ENCODE data around the gene CYP3A7. TPM values are rescaled to one million over a fixed set of nuclear protein-coding genes. Genes with fewer than 3 reads are reported as not detected.

CYP3A7 gene
- total and polyA plus RNA-seq, 2 of the 13 experiments (the other 11 are each of a cell fraction or from before 2014, with no cell fraction given) = 5.8 to 6.4 TPM

DNA sequence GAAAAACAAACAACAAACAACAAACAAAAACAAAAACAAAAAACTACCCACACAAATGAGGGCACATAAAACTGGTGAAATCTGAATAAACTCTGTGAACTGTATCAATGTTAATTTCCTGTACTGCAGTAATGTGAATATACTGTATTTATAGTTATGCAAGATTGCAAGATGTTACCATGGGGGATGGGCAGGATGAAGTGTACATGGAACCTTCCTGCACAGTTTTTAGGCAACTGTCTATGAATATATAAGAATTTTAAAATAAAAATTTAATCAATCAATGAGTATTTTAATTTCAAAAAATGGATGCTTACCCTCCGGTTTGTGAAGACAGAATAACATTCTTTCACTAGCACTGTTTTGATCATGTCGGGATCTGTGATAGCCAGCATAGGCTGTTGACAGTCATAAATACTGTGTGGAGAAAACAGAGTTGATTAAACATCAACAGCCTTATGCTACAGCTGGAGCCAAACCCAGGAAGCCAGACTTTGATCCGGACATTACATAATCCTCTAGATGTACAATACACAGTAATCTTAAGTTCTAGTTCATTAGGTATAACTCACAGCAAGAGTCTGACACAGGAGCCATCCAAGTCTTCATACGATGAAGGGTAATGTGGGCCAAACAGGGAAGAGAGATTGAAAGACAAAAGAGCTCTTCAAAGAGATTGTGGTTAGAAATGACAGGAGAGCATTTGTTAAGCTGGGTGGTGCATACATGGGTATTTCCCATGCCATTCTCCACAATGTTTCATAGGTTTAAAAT, 14.8 kb downstream of the CYP3A7 start (continued):
- TF ChIP-seq ZNF609 (CRISPR knock-in tag; IDR thresholded peaks at IDR 0.05; ENCODE audit: borderline replicate concordance) (no peak), SSRP1 (CRISPR knock-in tag; IDR thresholded peaks at IDR 0.05) (no peak), RARA (CRISPR knock-in tag; IDR thresholded peaks at IDR 0.05) (peak; percentile 56; the same call in 1 of the 2 replicates), ZNF383 (CRISPR knock-in tag; IDR thresholded peaks at IDR 0.05; ENCODE audit: borderline replicate concordance) (no peak), MNT (IDR thresholded peaks at IDR 0.05) (no peak), CENPX (CRISPR knock-in tag; IDR thresholded peaks at IDR 0.05) (no peak), ZNF737 (CRISPR knock-in tag; IDR thresholded peaks at IDR 0.05; ENCODE audit: borderline replicate concordance) (no peak), ZSCAN22 (CRISPR knock-in tag; IDR thresholded peaks at IDR 0.05) (no peak), ZNF124 (CRISPR knock-in tag; IDR thresholded peaks at IDR 0.05) (no peak), TP53 (CRISPR knock-in tag; conservative IDR thresholded peaks at IDR 0.05) (no peak), TEF (CRISPR knock-in tag; IDR thresholded peaks at IDR 0.05) (peak; percentile 72; the same call in 1 of the 2 replicates), CREM (IDR thresholded peaks at IDR 0.05) (peak; percentile 39; the same call in 1 of the 2 replicates), CREM (CRISPR knock-in tag; IDR thresholded peaks at IDR 0.05) (no peak), HOXA3 (CRISPR knock-in tag; IDR thresholded peaks at IDR 0.05) (peak; percentile 30; the same call in 1 of the 2 replicates), CREB1 (IDR thresholded peaks at IDR 0.05) (no peak), CREB1 (CRISPR knock-in tag; IDR thresholded peaks at IDR 0.05) (0 out of 2 replicates have a peak, but pooled peaks have one; percentile 43), ZNF792 (CRISPR knock-in tag; IDR thresholded peaks at IDR 0.05) (peak; percentile 78; the same call in 1 of the 2 replicates), PTBP1 (IDR thresholded peaks at IDR 0.05; ENCODE audit: low read depth, low read length, poor library complexity, severe bottlenecking) (no peak), FOXP1 (IDR thresholded peaks at IDR 0.05) (peak; percentile 34; the same call in 1 of the 2 replicates), FOXP1 (CRISPR knock-in tag; IDR thresholded peaks at IDR 0.05) (peak; percentile 93), ZBTB7B (CRISPR knock-in tag; IDR thresholded peaks at IDR 0.05) (0 out of 2 replicates have a peak, but pooled peaks have one; percentile 21)
- TF ChIP-seq, protein P1, sequence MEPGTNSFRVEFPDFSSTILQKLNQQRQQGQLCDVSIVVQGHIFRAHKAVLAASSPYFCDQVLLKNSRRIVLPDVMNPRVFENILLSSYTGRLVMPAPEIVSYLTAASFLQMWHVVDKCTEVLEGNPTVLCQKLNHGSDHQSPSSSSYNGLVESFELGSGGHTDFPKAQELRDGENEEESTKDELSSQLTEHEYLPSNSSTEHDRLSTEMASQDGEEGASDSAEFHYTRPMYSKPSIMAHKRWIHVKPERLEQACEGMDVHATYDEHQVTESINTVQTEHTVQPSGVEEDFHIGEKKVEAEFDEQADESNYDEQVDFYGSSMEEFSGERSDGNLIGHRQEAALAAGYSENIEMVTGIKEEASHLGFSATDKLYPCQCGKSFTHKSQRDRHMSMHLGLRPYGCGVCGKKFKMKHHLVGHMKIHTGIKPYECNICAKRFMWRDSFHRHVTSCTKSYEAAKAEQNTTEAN (CRISPR knock-in tag; conservative IDR thresholded peaks at IDR 0.05) = no peak
- TF ChIP-seq, protein P2, sequence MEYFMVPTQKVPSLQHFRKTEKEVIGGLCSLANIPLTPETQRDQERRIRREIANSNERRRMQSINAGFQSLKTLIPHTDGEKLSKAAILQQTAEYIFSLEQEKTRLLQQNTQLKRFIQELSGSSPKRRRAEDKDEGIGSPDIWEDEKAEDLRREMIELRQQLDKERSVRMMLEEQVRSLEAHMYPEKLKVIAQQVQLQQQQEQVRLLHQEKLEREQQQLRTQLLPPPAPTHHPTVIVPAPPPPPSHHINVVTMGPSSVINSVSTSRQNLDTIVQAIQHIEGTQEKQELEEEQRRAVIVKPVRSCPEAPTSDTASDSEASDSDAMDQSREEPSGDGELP (IDR thresholded peaks at IDR 0.05; ENCODE audit: borderline replicate concordance, low read depth) = peak; percentile 88
